Stimulated activated CD8-positive, alpha-beta memory T cell treated with anti-CD3 and anti-CD28 coated beads, Interleukin-4, amount 100 ng/mL, for 4 hours (primary cell): ENCODE measurements around the gene SLC66A2.
"Not testable (repeated sequence)": the region's sequence is repeated elsewhere in the genome, so short reads cannot be mapped to it uniquely, and the experiment has no call there.

Experiments used
- DNase-seq, 2 donors: peaks; one replicate each; pipeline ENCODE4 v3.0.0-alpha.2; 2020; ENCODE audit warnings: low read depth in 2 of 2, low spot score in 1 of 2

The SLC66A2 gene

GRCh38 chr18:79971211-79971952 is 19.9 kb upstream of the SLC66A2 start:
- DNase-seq: no peak

DNA sequence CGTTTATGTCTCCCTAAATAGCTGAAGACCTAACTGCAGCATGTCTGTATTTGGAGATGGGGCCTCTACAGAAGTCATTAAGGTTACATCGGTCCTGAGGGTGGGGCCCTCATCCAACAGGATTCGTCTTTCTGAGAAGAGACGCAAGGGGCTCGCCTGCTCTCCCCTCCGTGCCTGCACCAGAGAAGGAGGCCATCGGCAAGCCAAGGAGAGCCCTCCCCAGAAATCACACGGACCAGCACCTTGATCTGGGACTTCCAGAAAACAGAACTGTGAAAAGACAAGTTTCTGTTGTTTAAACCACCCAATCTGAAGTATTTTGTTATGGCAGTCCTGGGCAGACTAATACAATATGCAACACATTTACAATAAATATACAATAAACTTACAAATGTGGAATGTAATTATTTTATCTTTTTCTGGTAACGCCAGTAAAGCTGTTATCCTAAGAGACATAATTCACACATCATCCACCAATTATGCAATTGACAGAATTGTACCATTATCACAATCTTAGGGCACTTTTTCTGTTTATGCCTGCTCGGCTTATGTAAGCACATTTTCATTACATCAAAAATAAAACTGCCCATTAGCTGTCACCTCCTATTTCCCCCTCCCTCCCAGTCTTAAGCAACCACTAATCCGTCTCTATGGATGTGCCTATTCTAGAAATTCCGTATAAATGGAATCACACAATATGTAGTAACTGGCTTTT is 19.1 kb upstream of the SLC66A2 start:
- no peak for DNase-seq

- DNase-seq: no peak
These were observed 13.9 kb upstream of the SLC66A2 start for GRCh38 chr18:79965119-79965902.

DNA sequence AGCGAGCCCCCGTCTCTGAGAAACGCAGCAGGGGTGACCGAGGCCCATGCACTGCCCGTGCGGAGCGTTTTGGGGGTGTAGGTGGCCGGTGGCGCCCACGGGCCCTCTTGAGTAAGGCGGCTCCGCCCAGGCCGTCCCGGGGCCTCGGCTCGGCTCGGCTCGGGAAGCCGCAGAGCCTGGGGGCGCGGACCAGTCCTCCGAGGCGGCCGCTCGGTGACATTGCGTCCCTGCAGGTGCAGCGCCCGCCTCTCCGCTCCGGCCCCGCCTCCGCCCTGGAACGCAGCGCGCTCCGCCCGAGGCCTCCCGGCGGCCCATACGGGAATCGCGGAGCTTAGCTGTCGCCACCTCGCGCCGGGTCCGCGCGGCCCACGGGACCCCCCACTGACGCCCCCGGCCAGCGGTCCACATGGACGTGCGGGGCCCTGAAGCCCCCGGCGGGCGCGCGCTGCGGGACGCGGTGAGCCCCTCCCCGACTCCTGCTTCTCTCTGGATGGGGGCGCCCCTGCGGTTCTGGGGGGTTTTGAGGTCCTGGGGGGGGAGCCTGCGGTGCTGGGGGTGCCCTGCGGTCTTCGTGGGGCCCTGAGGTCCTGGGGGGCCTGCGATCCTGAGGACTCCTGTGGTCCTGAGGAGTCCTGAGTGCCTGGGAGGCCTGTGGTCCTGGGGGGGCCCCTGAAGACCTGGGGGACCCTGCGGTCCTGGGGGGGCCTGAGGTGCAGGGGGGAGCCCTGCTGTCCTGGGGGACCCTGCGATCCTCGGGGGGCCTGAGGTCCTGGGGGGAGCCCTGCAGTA is 13.1 kb upstream of the SLC66A2 start, which contains the start of gene HSBP1L1:
HSBP1L1 (plus strand) TSS at position 314 of the 789 bp plus-strand sequence; CDS start at position 407, 93 bp downstream.
- peak in 1 of 2 donors; percentile 28 for DNase-seq

DNA sequence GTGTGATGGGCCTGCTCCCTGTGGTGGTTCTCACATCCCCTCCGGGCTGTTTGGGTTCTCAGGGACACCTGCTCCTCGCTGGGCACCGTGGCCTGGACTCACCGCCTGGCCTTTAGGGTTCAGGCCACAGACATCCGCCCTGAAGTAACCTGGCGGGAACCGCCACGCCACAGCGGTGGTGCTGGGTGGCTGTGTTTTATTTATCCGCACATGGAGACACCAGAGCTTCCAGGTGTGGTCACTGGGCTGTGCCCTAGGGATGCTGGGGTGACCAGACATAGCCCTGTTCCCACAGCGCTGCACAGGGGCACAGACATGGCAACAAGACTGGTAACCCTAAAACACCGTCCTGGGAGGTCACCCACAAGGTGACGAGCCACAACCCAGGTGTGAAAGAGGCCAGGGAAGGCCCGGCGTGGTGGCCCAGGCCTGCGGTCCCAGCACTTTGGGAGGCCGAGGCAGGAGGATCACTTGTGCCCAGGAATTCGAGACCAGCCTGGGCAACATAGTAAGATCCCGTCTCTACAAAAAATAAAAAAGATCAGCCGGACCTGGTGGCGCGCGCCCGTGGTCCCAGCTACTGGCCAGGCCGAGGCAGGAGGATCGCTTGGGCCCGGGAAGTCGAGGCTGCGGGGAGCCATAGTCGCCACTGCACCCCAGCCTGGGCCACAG is 12.3 kb upstream of the SLC66A2 start:
- no peak for DNase-seq

- no peak for DNase-seq
These were observed 11.6 kb upstream of the SLC66A2 start for GRCh38 chr18:79962835-79963657.

DNA sequence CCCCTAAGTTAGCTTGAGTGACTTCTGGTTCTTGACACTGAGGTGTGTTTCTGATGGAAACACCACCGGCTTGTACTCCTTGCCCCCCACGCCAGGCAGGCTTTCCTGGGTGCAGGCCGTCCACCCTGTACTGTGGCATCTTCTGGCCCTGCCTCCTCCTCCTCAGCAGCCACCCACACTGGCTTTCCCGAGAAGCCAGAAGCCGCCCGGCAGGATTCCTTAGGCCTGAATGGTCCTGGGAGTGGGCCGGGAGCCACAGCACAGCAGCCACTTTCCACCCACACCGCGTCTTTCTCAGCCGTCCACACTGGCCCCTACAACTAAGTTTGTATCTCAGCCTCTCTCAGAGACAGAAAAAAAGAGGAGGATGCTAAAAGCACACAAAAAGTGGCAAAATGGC is 10.9 kb upstream of the SLC66A2 start:
- DNase-seq: no peak

DNA sequence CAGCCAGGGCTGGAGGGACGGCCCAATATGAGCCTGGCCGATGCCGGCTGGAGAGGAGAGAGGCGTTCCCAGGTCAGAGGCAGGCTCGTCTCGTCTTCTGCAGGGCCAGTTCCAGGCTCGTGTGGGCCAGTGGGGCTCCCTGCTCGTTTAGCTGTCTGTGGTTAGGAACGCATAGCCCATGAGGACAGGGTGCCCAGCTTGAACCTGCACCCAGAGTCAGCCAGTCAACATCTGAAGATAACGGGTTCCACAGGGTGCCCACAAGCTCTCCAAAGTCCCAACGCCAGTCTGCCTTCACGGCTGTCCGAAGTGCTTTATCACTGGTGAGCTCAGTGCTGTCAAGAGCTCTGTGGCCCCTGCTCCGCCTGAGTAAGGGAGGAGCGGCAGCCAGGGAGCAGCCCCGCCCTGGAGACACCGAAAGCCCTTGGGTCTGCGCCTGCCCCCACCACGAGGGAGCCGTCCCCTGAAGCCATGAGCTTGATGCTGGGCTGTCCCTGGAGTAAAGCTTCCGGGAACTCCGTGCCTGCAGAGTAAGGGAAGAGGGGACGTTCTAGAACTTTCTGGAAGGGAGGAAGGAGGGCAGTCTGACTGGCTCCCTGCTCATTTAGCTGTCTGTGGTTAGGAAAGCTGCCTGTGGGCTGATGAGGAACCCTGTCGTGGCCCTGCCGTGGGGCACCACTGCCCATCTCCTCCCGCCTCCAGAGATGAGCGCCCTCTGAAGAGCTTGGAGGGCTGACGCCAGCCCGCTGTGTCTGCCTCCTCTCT is 10.3 kb upstream of the SLC66A2 start:
- no peak for DNase-seq

DNA sequence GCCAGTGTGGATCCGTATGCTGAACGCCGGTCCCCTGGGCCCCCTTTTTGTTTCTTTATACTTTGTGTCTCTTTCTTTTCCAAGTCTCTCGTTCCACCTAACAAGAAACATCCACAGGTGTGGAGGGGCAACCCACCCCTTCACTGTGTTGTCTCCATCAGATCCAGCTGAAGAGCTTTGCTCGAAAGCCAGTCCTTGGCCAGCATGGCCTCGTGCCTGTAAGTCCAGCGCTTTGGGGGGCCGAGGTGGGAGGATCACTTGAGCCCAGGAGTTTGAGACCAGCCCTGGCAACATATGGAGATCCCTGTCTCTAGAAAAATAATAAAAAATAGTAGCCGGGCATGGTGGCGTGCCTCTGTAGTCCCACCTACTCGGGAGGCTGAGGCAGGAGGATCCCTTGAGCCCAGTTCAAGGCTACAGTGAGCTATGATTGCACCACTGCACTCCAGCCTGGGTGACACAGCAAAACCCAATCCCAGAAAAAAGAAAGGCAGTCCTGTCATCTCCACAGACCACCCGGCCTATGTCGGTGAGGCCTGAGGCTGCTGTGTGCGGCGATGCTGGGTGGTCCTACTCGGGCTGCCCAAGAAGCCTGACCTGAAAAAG is 9.6 kb upstream of the SLC66A2 start:
- DNase-seq: no peak

- DNase-seq: not testable (repeated sequence)
These were observed 8.8 kb upstream of the SLC66A2 start for GRCh38 chr18:79960161-79960801.

- no peak for DNase-seq
These were observed 7.5 kb upstream of the SLC66A2 start for GRCh38 chr18:79958981-79959380.

GRCh38 chr18:79956276-79956675 is 4.8 kb upstream of the SLC66A2 start:
- no peak for DNase-seq

DNA sequence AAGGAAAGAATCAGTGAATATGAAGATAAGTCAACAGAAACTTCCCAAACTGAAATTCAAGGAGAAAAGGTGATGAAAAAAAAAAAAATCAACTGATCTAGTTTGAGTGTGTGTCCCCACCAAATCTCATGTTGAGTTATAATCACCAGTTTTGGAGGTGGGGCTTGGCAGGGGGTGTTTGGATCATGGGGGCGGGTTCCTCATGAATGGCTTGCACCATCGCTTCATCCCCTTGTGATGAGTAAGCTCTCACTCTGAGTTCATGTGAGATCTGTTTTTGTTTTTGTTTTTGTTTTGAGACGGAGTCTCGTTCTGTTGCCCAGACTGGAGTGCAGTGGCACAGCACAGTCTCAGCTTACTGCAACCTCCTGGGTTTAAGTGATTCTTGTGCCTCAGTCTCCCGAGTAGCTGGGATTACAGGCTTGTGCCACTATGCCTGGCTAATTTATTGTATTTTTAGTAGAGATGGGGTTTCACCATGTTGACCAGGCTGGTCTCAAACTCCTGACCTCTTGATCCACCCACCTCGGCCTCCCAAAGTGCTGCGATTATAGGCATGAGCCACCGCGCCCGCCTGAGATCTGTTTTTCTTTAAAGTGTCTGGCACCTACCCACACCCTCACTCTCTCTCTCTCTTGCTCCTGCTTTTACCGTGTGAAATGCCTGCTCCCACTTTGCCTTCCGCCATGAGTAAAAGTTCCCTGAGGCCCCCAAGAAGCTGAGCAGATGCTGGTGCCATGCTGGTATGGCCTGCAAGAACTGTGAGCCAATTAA is 4.0 kb upstream of the SLC66A2 start:
- no peak for DNase-seq

GRCh38 chr18:79954791-79955190 is 3.3 kb upstream of the SLC66A2 start:
- DNase-seq: no peak

- DNase-seq: no peak
These were observed 2.7 kb upstream of the SLC66A2 start for GRCh38 chr18:79953971-79954651.

- DNase-seq: no peak
These were observed 1.6 kb upstream of the SLC66A2 start for GRCh38 chr18:79952996-79953559.
